Measurements from ENCODE around the gene DEPDC7. TPM values are rescaled to one million over a fixed set of nuclear protein-coding genes. Genes with fewer than 3 reads are reported as not detected.
A peak's percentile ranks its signal among the peaks of the same experiment; 100 is the strongest.
"Not testable (repeated sequence)": the region's sequence is repeated elsewhere in the genome, so short reads cannot be mapped to it uniquely, and the experiment has no call there.

DEPDC7 gene
- total and polyA plus RNA-seq, 4 donors: 3.1 to 12.7 (median 5.5) TPM

DNA sequence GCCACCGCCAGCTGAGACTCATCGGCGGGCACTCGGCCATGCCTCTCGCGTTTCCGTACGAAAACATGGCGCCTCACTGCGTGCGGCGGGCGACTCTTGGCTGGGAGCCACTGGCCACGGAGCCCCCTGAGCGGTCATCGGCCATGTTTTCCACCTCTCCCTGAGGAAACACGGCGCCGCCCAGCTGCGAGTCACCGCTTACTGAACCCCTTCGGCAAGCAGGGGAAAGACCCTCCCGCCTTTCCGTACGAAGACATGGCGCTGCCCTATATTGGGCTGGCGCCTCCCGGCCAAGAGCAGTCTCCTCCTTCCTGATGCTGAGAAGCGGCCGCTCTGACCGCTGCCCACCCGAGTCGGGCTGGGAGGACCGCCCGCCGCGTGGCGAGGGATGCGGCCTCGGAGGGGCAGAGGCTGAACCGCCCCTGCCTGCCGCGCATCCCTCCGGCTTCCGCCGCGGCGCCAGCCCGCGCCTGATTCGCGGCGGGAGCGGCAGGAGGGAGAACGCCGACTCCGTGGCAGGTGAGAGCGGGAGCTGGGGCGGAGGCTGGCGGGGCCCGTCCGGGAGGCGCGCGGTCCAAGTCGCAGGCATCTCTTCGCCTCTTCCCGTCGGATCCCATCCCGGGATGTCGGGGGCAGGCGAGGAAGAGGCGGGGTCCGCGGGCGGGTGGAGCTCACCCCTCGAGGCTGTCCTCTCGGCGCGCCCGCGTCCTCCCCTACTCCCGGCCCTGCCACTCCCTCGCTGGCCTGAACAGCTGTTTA is 23.8 kb downstream of the DEPDC7 start, which contains the start of gene TCP11L1:
Gene TCP11L1 (plus strand): TSS at position 299 of the 759 bp plus-strand sequence. CDS start 4,202 bp downstream, outside the sequence.
- DNase-seq (ENCODE audit: low read depth in 4 of 6, low spot score in 6 of 6): peak; percentile 87 to 98 (median 92)
- Histone ChIP-seq H3K4me3 (ENCODE audit: low read depth, low read length) (peak within 1 kb of the TSS; percentile 92), H3K9me3 (ENCODE audit: control insufficient read depth, insufficient read depth, low read length) (no peaks in the 10 kb centered on the region), H3K4me1 (ENCODE audit: control insufficient read depth, insufficient read depth, low read length) (peaks cover 3% of the 10 kb centered on the region), H3K27me3 (ENCODE audit: control insufficient read depth, insufficient read depth, low read length) (no peaks in the 10 kb centered on the region), H3K27ac (ENCODE audit: low read depth, low read length) (peak within 1 kb of the TSS; percentile 99), H3K36me3 (ENCODE audit: control insufficient read depth, insufficient read depth, low read length) (peaks cover 2% of the 10 kb centered on the region)
- under 1% methylated on average over 84 of the region's 84 CpGs for WGBS (ENCODE audit: insufficient coverage)

DNA sequence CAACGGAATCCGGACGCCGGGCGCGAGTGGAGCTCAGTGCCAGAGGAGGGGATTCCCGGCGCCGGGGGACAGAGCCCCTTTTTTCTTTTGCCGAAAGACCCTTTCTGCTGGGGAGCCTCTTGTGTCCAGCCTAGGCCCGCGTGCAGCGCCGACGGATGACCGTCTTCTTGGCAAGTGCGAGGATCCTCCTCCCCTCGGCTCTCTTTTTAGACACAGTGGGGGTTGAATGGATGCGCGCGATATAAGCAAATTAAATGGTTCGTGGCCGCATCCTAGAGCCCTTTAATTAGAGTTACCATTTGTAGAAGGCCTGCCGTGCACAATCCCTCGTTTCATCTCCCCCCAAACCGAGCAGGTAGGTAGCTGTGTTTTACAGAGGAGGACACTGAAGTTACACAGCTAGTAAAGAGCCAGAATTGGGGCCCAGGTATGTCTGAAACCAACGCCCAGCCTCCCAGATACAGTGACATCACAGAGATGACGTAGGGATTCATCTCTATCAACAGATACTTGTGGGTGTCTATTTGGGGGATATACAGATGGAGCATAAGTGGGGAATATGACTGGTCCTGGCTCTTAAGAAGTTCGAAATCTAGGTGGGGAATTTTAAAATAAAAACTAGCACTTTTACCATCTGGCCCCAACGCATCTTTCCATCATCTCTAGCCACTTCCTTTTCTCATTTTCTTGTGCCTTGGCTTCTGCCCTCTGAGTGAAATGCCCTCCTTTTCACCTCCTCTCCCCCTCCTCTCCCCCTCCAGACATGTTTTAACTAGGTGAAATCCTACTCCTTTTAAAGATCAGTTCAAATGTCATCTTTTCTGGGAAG is 24.6 kb downstream of the DEPDC7 start:
- WGBS (ENCODE audit: insufficient coverage): 3% methylated on average over 20 of the region's 30 CpGs
- peak overlapping the region; percentile 92 for H3K4me3 ChIP-seq (ENCODE audit: low read depth, low read length)
- H3K4me1 ChIP-seq (ENCODE audit: control insufficient read depth, insufficient read depth, low read length): peaks cover 3% of the 10 kb centered on the region
- no peaks in the 10 kb centered on the region for H3K27me3 ChIP-seq (ENCODE audit: control insufficient read depth, insufficient read depth, low read length)
- no peaks in the 10 kb centered on the region for H3K9me3 ChIP-seq (ENCODE audit: control insufficient read depth, insufficient read depth, low read length)
- peak overlapping the region; percentile 99 for H3K27ac ChIP-seq (ENCODE audit: low read depth, low read length)
- DNase-seq (ENCODE audit: low read depth in 4 of 6, low spot score in 6 of 6): peak in 5 of 6 donors; percentile 15 to 85 (median 41)
- H3K36me3 ChIP-seq (ENCODE audit: control insufficient read depth, insufficient read depth, low read length): peaks cover 7% of the 10 kb centered on the region

DNA sequence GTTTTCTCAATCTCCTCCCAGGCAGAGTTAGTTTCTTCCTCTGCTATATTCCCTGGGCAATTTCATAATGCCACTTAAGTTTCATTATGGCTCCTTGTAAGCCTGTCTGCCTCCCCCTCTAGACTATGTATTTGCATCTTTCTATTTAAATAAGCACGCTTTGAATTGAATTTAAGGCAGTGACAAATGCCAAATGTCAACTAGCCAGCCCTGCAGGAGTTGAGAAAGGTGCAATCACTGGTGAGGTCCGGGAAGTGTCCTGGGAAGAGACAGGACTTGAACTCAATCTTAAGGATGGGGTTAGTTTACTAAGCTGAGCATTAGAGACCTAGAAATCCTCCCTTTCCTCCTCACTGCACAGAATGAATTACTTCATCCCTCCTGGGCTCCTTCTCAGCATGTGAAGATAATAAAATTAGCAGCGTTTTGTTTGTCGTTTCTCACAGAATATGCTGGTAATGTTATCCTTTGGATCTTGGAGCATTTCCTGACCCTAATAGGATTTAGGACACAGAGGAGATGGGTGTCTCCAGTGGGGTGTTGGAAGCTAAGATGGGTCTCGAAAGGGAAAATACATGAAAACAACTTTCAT is 25.3 kb downstream of the DEPDC7 start:
- Histone ChIP-seq H3K27ac (ENCODE audit: low read depth, low read length) (no peak overlapping the region), H3K27me3 (ENCODE audit: control insufficient read depth, insufficient read depth, low read length) (no peaks in the 10 kb centered on the region), H3K9me3 (ENCODE audit: control insufficient read depth, insufficient read depth, low read length) (no peaks in the 10 kb centered on the region), H3K4me3 (ENCODE audit: low read depth, low read length) (peak overlapping the region; percentile 26), H3K4me1 (ENCODE audit: control insufficient read depth, insufficient read depth, low read length) (peaks cover 3% of the 10 kb centered on the region), H3K36me3 (ENCODE audit: control insufficient read depth, insufficient read depth, low read length) (peaks cover 12% of the 10 kb centered on the region)
- peak in 1 of 6 donors; percentile 39 for DNase-seq (ENCODE audit: low read depth in 4 of 6, low spot score in 6 of 6)
- 39% methylated on average over 3 of the region's 5 CpGs for WGBS (ENCODE audit: insufficient coverage)

DNA sequence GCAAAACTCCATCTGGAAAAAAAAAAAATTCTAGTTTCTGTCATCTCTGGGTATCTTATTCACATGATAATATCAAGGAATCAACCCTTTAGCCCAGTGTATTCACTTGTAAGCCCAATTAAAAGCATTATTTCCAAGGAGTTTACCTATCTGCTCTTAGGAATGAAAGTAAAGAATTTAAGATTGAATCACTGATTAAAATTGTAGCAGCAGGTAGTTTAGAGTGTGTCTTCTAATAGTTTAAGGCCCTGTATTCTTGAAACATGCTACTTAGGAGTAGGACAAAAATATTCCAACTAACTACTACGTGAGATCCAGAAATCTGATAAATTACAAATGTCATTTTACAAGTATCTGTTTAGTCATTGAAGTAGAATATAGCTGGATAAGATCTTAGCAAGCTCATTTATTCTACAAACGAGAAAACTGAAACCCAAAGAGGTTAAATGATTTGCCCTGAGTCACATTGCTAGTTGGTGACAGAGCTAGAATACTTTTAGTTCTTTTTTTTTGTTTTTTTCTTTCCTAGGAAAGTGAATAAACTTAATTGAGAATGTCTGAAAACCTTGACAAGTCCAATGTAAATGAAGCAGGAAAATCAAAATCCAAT is 27.6 kb downstream of the DEPDC7 start:
- DNase-seq (ENCODE audit: low read depth in 4 of 6, low spot score in 6 of 6): no peak
- WGBS (ENCODE audit: insufficient coverage): no CpG with 5 or more reads among the region's 2 CpGs
- peaks cover 14% of the 10 kb centered on the region for H3K36me3 ChIP-seq (ENCODE audit: control insufficient read depth, insufficient read depth, low read length)
- H3K9me3 ChIP-seq (ENCODE audit: control insufficient read depth, insufficient read depth, low read length): no peaks in the 10 kb centered on the region
- H3K27me3 ChIP-seq (ENCODE audit: control insufficient read depth, insufficient read depth, low read length): no peaks in the 10 kb centered on the region
- no peak overlapping the region for H3K4me3 ChIP-seq (ENCODE audit: low read depth, low read length)
- H3K4me1 ChIP-seq (ENCODE audit: control insufficient read depth, insufficient read depth, low read length): peaks cover 3% of the 10 kb centered on the region
- H3K27ac ChIP-seq (ENCODE audit: low read depth, low read length): no peak overlapping the region

DNA sequence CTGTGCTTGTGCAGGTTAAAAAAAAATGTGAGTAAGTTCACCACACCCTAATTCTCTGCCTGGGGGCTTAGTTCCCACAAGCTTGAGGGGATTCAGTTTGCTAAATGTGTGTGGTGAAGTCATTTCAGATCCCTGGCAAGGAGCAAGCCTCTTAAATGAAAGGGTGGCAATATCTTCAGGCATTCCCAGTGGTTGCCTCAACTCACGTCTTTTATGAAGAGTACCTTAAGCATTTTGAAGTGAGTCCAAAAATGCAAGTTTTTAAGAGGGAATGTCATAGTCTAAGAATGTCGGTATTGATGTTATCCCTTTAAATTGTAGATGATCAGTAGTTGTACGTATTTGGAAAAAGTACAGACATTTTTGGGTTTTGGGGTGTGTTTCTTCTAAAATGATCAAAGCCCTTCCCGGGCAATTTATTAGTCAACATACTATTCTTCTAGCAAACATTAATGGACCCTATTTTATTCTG is 28.6 kb downstream of the DEPDC7 start:
- Histone ChIP-seq H3K4me3 (ENCODE audit: low read depth, low read length) (no peak overlapping the region), H3K9me3 (ENCODE audit: control insufficient read depth, insufficient read depth, low read length) (no peaks in the 10 kb centered on the region), H3K36me3 (ENCODE audit: control insufficient read depth, insufficient read depth, low read length) (peaks cover 14% of the 10 kb centered on the region), H3K27ac (ENCODE audit: low read depth, low read length) (no peak overlapping the region), H3K27me3 (ENCODE audit: control insufficient read depth, insufficient read depth, low read length) (no peaks in the 10 kb centered on the region), H3K4me1 (ENCODE audit: control insufficient read depth, insufficient read depth, low read length) (no peaks in the 10 kb centered on the region)
- 100% methylated on average over 1 of the region's 4 CpGs for WGBS (ENCODE audit: insufficient coverage)
- DNase-seq (ENCODE audit: low read depth in 4 of 6, low spot score in 6 of 6): no peak

DNA sequence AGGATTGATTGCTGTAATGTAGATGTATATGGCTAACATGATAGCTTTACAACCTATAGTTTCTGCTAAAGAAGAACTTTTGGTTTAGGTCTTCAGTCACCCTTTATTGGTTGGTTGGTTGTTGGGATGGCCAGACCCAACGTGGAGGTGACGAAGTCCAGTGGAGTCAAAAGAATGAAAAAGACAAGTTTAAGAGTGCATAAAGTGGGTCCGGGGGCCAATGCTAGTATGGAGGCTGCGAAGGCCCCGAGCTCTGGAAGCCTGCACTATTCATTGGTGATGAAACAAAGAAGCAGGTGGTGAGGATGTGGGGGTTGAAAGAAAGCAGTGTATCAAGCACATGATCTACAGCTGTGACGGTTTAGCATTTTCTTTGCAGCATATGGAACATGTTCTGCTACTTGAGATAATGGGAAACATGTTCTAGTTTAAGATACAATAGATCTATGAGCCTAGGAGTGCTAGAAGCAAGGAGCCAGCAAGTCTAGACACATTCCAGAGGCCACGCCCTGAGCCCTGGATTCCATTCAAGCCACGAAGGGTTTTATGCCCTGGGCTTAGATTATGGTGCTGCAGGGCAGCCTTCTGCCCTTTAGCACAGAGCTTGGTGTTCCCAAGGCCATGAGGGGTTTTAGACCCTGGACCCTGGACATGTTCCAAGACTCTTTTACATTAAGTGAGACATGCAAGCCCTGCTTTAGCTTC is 30.0 kb downstream of the DEPDC7 start:
- no peak overlapping the region for H3K4me3 ChIP-seq (ENCODE audit: low read depth, low read length)
- no peaks in the 10 kb centered on the region for H3K4me1 ChIP-seq (ENCODE audit: control insufficient read depth, insufficient read depth, low read length)
- no peak for DNase-seq (ENCODE audit: low read depth in 4 of 6, low spot score in 6 of 6)
- no peak overlapping the region for H3K27ac ChIP-seq (ENCODE audit: low read depth, low read length)
- H3K36me3 ChIP-seq (ENCODE audit: control insufficient read depth, insufficient read depth, low read length): peaks cover 14% of the 10 kb centered on the region
- H3K9me3 ChIP-seq (ENCODE audit: control insufficient read depth, insufficient read depth, low read length): no peaks in the 10 kb centered on the region
- no peaks in the 10 kb centered on the region for H3K27me3 ChIP-seq (ENCODE audit: control insufficient read depth, insufficient read depth, low read length)
- 96% methylated on average over 8 of the region's 8 CpGs for WGBS (ENCODE audit: insufficient coverage)

DNA sequence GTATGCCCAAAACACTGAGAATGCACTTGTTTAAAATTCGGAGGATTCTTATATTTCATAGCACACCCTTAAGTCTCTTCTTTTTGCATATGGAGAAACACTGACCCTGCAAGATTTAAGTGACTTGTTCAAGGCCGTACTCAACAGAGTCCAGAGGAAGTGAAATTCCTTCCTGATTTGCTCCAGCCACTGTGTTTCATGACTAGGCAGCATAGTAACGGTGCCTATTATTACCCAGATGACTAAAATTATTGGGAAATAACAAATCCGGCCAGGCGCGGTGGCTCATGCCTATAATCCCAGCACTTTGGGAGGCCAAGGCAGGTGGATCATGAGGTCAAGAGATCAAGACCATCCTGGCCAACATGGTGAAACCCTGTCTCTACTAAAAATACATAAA is 33.0 kb downstream of the DEPDC7 start:
- DNase-seq (ENCODE audit: low read depth in 4 of 6, low spot score in 6 of 6); H3K9me3 ChIP-seq (ENCODE audit: control insufficient read depth, insufficient read depth, low read length); H3K27me3 ChIP-seq (ENCODE audit: control insufficient read depth, insufficient read depth, low read length); H3K27ac ChIP-seq (ENCODE audit: low read depth, low read length); H3K4me3 ChIP-seq (ENCODE audit: low read depth, low read length); H3K4me1 ChIP-seq (ENCODE audit: control insufficient read depth, insufficient read depth, low read length): not testable (repeated sequence)
- peaks cover 16% of the 10 kb centered on the region for H3K36me3 ChIP-seq (ENCODE audit: control insufficient read depth, insufficient read depth, low read length)
- WGBS (ENCODE audit: insufficient coverage): 70% methylated on average over 3 of the region's 6 CpGs

DNA sequence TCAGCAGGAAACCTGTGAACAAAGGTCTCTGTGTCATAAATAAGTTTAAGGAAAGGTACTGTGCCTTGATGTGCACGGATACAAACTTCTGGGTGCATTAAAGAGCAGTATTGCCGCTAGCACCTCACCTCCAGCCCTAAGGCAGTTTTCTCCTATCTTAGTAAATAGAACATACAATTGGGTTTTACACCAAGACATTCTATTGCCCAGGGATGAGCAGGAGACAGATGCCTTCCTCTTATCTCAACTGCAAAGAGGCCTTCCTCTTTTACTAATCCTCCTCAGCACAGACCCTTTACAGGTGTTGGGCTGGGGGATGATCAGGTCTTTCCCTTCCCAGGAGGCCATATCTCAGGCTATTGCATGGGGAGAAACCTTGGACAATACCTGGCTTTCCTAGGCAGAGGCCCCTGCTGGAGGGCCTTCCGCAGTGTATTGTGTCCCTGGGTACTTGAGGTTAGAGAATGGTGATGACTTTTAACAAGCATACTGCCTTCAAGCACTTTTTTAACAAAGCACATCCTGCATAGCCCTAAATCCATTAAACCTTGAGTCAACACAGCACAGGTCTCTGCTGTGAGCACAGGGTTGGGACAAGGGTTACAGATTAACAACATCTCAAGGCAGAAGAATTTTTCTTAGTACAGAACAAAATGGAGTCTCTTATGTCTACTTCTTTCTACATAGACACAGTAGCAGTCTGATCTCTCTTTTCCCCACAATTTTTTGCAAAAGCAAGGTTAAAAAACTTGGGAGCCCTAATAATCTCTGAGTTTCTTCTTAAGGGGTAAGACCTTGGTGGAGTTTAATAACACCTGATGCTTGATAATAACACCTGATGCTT is 34.1 kb downstream of the DEPDC7 start:
- not testable (repeated sequence) for H3K4me3 ChIP-seq (ENCODE audit: low read depth, low read length); H3K9me3 ChIP-seq (ENCODE audit: control insufficient read depth, insufficient read depth, low read length); DNase-seq (ENCODE audit: low read depth in 4 of 6, low spot score in 6 of 6); H3K27me3 ChIP-seq (ENCODE audit: control insufficient read depth, insufficient read depth, low read length); H3K4me1 ChIP-seq (ENCODE audit: control insufficient read depth, insufficient read depth, low read length); H3K27ac ChIP-seq (ENCODE audit: low read depth, low read length)
- peaks cover 14% of the 10 kb centered on the region for H3K36me3 ChIP-seq (ENCODE audit: control insufficient read depth, insufficient read depth, low read length)
- WGBS (ENCODE audit: insufficient coverage): 40% methylated on average over 1 of the region's 3 CpGs
